Fibroblast of pulmonary artery (primary cell): Measurements from ENCODE around the gene TMEM176B.

Experiments used
- DNase-seq: peaks from one replicate; pipeline ENCODE4 v3.0.0-alpha.2; 2010; ENCODE audit warnings: low read depth
- H3K4me3 ChIP-seq: replicated peaks from 2 replicates; pipeline ENCODE4 v1.5.1; 2011; ENCODE audit warnings: low read depth, mild to moderate bottlenecking, control low read depth, low read length, moderate library complexity
- TF ChIP-seq, protein P1 (sequence below): IDR thresholded peaks from 2 replicates; pipeline ENCODE4 v1.5.1; 2011; ENCODE audit warnings: mild to moderate bottlenecking, control low read depth, low read length, inconsistent platforms; ENCODE audit errors: missing control alignments

TMEM176B gene

DNA sequence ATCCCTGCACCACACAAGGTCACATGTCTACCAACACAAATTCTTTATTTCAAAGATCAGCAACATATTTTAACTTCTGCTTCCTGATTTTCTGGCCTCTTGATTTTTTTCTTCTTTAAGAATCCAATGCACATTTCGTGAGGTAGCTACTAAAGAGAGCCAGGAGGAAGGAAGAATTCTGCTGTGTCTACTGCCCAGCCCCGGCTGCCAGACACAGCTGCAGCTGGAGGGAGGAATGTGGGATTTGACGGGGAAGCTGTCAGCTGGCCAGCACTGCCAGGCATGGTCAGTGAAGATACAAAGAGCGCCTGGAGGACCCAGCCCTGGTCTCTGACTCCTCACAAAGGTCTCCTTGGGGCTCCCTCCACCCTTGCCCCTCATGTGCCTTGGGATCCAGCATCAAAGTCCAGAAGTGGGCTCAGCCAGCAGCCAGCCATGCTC, 45.3 kb upstream of the TMEM176B start:
- TF ChIP-seq, protein P1, sequence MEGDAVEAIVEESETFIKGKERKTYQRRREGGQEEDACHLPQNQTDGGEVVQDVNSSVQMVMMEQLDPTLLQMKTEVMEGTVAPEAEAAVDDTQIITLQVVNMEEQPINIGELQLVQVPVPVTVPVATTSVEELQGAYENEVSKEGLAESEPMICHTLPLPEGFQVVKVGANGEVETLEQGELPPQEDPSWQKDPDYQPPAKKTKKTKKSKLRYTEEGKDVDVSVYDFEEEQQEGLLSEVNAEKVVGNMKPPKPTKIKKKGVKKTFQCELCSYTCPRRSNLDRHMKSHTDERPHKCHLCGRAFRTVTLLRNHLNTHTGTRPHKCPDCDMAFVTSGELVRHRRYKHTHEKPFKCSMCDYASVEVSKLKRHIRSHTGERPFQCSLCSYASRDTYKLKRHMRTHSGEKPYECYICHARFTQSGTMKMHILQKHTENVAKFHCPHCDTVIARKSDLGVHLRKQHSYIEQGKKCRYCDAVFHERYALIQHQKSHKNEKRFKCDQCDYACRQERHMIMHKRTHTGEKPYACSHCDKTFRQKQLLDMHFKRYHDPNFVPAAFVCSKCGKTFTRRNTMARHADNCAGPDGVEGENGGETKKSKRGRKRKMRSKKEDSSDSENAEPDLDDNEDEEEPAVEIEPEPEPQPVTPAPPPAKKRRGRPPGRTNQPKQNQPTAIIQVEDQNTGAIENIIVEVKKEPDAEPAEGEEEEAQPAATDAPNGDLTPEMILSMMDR: no peak
- no peak for DNase-seq
- H3K4me3 ChIP-seq: no peak overlapping the region

DNA sequence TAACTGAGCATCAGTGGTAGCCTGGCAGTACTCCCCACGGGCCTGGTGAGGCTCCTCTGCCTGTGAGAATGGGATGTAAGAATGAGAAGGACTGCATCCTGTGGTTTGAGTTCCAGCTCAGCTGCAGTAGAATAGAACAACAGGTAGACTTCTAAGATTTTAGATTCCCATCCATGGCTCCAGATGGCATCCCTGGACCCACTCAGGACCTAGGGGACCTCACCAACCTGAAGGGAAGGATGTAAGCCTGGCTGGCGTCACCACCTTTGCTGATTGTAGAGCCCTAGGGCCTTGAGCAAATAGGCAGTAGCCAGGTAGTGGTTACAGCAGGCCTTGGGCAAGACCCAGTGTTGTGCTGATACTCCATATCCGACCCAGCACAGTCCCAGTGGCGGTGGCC, 42.6 kb upstream of the TMEM176B start:
- no peak overlapping the region for H3K4me3 ChIP-seq
- TF ChIP-seq, protein P1: no peak
- no peak for DNase-seq

DNA sequence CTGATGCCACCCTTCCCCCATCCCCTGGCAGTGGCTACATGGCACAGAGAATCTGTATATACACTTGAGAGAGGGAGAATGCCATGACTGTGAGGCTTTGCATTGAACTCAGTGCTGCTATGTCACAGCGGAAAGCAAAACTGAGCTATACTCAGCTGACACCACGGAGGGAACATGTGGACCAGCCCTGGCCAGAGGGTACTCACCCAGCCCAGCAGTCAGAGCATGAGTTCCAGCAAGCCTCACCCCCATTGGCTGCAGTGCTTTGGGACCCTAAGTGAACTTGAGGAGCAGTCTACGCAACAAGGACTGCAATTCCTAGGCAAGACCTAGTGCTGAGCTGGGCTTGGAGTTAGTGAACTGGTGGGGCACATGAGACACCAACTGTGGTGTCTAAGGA, 41.9 kb upstream of the TMEM176B start:
- TF ChIP-seq, protein P1: no peak
- DNase-seq: no peak
- H3K4me3 ChIP-seq: no peak overlapping the region

DNA sequence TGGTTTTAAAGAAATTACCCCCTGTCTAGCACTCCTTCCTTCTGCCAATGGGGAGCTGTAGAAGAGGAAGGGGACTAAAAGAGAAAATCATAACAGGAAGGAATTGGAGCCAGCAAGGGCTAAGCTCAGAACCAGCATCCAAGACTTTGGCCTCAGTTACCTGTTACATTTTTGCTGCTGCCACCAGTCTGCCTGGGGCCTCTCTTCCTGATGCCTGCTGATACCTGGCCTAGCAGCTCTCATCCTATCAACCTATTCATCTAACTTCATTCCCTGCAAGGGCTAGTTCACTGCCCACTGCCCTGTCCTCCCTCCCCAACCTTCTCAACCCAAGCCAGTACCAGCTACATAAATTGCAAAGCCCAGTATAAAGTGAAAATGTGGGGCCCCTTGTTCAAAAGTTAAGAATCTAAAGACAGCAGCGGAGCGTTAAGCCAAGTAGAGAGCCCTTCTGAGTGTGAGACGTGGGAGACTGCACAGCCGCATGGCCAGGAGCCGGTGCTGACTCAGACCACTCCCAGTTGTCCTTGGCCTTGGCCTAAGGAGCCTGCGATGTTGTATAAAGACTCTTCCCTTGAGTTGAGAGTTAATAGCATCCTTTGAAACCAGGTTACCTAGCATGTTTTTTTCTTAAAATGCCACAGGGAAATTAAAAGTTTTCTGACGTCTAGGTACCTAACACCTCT, 38.9 kb upstream of the TMEM176B start:
- no peak overlapping the region for H3K4me3 ChIP-seq
- TF ChIP-seq, protein P1: no peak
- DNase-seq: no peak

DNA sequence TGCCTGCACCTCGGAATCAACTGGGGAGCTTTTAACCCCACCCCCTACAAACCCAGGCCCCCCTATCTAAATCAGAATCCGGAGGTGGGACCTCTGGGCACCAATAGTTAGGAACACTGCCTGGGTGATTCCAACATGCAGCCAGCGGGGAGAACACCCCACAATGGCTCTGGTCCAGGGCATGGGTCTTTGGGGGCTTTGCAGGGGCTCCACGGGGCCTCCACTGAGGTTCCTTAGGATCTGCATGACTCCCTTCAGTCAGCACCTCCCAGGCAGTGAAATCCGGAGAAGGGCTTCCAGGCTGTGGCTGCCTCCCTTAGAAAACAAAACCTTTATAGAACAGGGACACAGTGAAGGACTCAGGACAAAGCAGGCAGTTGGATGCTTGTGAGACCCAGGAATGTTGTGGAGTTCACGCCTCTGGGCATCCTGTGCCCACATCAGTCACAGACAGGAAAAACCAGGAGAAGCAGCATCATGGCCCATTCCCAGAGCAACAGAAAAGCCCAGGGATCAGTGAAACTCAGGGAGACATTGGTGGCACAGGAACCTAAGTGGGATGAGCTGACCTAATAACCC, 35.6 kb upstream of the TMEM176B start:
- no peak for DNase-seq
- H3K4me3 ChIP-seq: no peak overlapping the region
- TF ChIP-seq, protein P1: no peak

DNA sequence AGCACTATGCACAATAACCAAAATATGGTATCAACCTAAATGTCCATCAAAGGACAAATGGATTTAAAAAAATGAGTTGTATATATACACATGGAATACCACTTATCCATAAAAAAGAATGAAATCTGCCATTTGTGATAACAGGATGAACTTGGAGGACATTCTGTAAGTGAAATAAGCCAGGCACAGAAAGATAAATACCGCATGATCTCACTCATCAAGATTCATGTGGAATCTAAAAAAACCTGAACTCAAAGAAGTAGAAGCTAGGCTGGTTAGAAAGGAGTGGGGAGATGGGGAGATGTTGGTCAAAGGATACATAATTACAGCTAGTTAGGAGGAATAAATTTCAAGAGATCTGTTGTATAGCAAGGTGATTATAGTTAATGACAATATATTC, 34.9 kb upstream of the TMEM176B start:
- DNase-seq: no peak
- TF ChIP-seq, protein P1: no peak
- no peak overlapping the region for H3K4me3 ChIP-seq

DNA sequence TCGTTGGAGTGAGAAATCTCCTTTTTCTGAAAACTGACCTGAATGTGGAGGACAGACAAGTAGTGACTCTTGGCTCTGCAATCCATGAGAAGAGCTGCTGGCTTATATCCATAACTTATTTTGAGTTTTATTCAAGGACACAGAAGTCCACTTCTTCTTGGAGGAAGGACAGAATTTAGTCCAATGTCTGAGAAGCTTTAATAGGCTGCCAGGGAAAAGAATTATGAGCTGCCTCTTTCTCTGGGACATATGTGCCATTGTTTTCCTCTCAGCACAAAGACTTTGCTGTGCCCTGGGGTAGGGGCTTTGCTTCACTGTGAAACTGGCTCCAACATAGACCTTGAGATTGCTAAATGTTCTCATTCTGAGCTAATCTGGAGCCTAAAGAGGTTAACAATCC, 31.7 kb upstream of the TMEM176B start:
- H3K4me3 ChIP-seq: no peak overlapping the region
- DNase-seq: no peak
- TF ChIP-seq, protein P1: no peak
